Measurements from ENCODE around the gene ZNF749. TPM values are rescaled to one million over a fixed set of nuclear protein-coding genes. Genes with fewer than 3 reads are reported as not detected.

Gene ZNF749
- total and polyA plus RNA-seq, 10 of the 15 experiments (the other 5 are each of a cell fraction or from before 2014, with no cell fraction given) = 3.1 to 20.2 (median 13.7) TPM

DNA sequence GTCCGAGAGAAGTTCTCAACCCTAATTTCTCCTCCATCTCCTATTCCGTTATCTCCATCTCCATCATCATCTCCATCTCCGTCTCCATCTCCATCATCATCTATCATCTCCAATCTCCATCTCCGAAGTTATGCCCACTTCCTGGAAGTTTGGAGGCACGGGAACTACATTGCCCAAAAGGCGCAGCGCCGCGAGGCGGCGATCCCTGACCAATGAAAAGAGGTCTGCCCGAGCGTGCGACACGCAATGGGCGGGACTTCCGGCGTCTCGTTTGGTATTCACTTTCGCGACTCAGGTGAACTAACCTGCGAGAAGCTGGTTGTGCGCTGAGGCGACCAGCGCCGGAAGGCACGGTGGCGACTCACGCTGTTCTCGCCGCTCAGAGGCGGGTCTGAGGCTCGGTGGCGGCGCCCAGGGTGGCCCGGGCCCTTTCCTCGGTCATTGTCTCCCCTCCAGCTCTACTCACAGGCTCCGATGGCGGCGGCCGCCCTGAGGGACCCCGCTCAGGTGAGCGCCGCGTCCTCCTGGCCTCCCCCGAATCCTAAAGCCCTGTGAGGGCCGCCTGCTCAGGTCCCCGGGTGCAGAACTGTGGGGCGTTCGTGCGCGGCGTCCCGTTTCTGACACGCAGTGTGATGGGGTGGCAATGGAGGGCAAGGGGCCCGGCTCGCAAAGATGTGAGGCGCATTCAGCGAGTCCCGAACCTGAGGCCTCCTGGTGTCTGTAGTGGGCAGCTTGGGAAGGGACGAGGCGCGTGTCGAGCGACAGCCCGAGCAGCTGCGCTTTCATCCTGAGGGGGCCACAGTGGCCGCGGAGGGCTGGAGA, 52.6 kb downstream of the ZNF749 start, which contains the start of gene ZNF419 (continued):
- TF ChIP-seq, protein P1, sequence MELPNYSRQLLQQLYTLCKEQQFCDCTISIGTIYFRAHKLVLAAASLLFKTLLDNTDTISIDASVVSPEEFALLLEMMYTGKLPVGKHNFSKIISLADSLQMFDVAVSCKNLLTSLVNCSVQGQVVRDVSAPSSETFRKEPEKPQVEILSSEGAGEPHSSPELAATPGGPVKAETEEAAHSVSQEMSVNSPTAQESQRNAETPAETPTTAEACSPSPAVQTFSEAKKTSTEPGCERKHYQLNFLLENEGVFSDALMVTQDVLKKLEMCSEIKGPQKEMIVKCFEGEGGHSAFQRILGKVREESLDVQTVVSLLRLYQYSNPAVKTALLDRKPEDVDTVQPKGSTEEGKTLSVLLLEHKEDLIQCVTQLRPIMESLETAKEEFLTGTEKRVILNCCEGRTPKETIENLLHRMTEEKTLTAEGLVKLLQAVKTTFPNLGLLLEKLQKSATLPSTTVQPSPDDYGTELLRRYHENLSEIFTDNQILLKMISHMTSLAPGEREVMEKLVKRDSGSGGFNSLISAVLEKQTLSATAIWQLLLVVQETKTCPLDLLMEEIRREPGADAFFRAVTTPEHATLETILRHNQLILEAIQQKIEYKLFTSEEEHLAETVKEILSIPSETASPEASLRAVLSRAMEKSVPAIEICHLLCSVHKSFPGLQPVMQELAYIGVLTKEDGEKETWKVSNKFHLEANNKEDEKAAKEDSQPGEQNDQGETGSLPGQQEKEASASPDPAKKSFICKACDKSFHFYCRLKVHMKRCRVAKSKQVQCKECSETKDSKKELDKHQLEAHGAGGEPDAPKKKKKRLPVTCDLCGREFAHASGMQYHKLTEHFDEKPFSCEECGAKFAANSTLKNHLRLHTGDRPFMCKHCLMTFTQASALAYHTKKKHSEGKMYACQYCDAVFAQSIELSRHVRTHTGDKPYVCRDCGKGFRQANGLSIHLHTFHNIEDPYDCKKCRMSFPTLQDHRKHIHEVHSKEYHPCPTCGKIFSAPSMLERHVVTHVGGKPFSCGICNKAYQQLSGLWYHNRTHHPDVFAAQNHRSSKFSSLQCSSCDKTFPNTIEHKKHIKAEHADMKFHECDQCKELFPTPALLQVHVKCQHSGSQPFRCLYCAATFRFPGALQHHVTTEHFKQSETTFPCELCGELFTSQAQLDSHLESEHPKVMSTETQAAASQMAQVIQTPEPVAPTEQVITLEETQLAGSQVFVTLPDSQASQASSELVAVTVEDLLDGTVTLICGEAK (IDR thresholded peaks at IDR 0.05; ENCODE audit: borderline replicate concordance) = peak; percentile 93
- TF ChIP-seq NBN (IDR thresholded peaks at IDR 0.05) = 0 out of 2 replicates have a peak, but pooled peaks have one; percentile 57
- peak; percentile 62; the same call in 1 of the 2 replicates for TF ChIP-seq TAF1 (IDR thresholded peaks at IDR 0.05; ENCODE audit: borderline replicate concordance, low read depth, low read length)
- peak; percentile 94 for TF ChIP-seq SIX5 (IDR thresholded peaks at IDR 0.05; ENCODE audit: low read depth, low read length, severe bottlenecking)
- TF ChIP-seq ZNF207 (IDR thresholded peaks at IDR 0.05; ENCODE audit: borderline replicate concordance) = peak; percentile 56; the same call in 1 of the 2 replicates
- TF ChIP-seq GABPA (IDR thresholded peaks at IDR 0.05; ENCODE audit: low read depth) = peak; percentile 96
- TF ChIP-seq BACH1 (IDR thresholded peaks at IDR 0.05; ENCODE audit: borderline replicate concordance) = 0 out of 2 replicates have a peak, but pooled peaks have one; percentile 16
- TF ChIP-seq FOS (IDR thresholded peaks at IDR 0.05; ENCODE audit: borderline replicate concordance, extremely low read depth, insufficient read length) = peak; percentile 31
- TF ChIP-seq CBFB (IDR thresholded peaks at IDR 0.05; ENCODE audit: low read depth) = 0 out of 2 replicates have a peak, but pooled peaks have one; percentile 28
- TF ChIP-seq CREB1 (IDR thresholded peaks at IDR 0.05; ENCODE audit: low read depth) = peak; percentile 92
- 0 out of 2 replicates have a peak, but pooled peaks have one; percentile 25 for TF ChIP-seq RUNX3 (IDR thresholded peaks at IDR 0.05; ENCODE audit: low read length)
- peak in 1 of 2 experiments; percentile 60; a peak in 1 of 3 replicates for TF ChIP-seq EGR1 (IDR thresholded peaks at IDR 0.05; ENCODE audit: borderline replicate concordance in 1 of 2, low read depth in 2 of 2, low read length in 2 of 2)
- TF ChIP-seq, protein P2, sequence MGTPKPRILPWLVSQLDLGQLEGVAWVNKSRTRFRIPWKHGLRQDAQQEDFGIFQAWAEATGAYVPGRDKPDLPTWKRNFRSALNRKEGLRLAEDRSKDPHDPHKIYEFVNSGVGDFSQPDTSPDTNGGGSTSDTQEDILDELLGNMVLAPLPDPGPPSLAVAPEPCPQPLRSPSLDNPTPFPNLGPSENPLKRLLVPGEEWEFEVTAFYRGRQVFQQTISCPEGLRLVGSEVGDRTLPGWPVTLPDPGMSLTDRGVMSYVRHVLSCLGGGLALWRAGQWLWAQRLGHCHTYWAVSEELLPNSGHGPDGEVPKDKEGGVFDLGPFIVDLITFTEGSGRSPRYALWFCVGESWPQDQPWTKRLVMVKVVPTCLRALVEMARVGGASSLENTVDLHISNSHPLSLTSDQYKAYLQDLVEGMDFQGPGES (IDR thresholded peaks at IDR 0.05) = peak; percentile 59; the same call in 1 of the 2 replicates
- TF ChIP-seq CHD2 (IDR thresholded peaks at IDR 0.05; ENCODE audit: borderline replicate concordance, low read depth, low read length) = peak; percentile 94
- TF ChIP-seq POLR2A (IDR thresholded peaks at IDR 0.05; ENCODE audit: low read depth, low read length) = peak; percentile 86
- peak; percentile 81 for TF ChIP-seq NFYB (IDR thresholded peaks at IDR 0.05; ENCODE audit: insufficient read depth, low read depth, low read length)
- TF ChIP-seq IKZF1 (conservative IDR thresholded peaks at IDR 0.05) = peak; percentile 97
- TF ChIP-seq BHLHE40 (IDR thresholded peaks at IDR 0.05; ENCODE audit: borderline replicate concordance in 1 of 2, low read depth in 2 of 2, low read length in 1 of 2) = peak; percentile 65 to 73; a peak in 3 of 4 replicates
- 0 out of 4 replicates have a peak, but pooled peaks of 1 of the 2 experiments have one; percentile 42 for TF ChIP-seq SRF (IDR thresholded peaks at IDR 0.05; ENCODE audit: low read depth in 2 of 2, low read length in 2 of 2)
- TF ChIP-seq, protein P3, sequence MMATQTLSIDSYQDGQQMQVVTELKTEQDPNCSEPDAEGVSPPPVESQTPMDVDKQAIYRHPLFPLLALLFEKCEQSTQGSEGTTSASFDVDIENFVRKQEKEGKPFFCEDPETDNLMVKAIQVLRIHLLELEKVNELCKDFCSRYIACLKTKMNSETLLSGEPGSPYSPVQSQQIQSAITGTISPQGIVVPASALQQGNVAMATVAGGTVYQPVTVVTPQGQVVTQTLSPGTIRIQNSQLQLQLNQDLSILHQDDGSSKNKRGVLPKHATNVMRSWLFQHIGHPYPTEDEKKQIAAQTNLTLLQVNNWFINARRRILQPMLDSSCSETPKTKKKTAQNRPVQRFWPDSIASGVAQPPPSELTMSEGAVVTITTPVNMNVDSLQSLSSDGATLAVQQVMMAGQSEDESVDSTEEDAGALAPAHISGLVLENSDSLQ (IDR thresholded peaks at IDR 0.05) = peak; percentile 57
- peak; percentile 96 for TF ChIP-seq CREM (IDR thresholded peaks at IDR 0.05; ENCODE audit: low read depth)
- TF ChIP-seq, protein P4, sequence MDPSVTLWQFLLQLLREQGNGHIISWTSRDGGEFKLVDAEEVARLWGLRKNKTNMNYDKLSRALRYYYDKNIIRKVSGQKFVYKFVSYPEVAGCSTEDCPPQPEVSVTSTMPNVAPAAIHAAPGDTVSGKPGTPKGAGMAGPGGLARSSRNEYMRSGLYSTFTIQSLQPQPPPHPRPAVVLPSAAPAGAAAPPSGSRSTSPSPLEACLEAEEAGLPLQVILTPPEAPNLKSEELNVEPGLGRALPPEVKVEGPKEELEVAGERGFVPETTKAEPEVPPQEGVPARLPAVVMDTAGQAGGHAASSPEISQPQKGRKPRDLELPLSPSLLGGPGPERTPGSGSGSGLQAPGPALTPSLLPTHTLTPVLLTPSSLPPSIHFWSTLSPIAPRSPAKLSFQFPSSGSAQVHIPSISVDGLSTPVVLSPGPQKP (IDR thresholded peaks at IDR 0.05; ENCODE audit: low read depth, low read length) = peak; percentile 76

All from GM12878 (cell line).